ENCODE results near the gene P4HA2. TPM values are rescaled to one million over a fixed set of nuclear protein-coding genes. Genes with fewer than 3 reads are reported as not detected.
A peak's percentile ranks its signal among the peaks of the same experiment; 100 is the strongest.

Gene P4HA2
- total RNA-seq, 4 donors from 2014 or later = 28.8 to 44.7 (median 30.8) TPM

DNA sequence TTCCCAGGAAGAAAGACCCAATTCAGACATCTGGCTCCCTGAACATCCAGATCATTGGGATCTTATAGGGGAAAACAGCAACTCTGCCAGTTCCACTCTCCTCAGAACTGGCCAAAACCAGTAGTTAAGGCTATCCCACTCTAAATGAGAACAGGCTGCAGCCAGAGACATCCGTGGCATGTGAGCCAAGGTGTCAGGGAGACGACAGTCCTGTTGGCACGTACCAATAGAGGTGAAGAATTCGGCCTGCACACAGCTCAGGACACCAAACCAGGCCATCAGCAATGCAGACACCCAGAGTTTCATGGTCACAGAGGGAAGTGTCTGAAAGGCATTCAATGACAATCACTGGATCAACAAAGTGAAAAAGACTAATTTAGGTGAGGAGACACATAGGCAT is 9.3 kb downstream of the P4HA2 start:
- WGBS = 83% methylated on average over 2 of the region's 4 CpGs
- H3K36me3 ChIP-seq = peaks cover 0 to 35% (median 22%) of the 10 kb centered on the region in 4 donors
- intact Hi-C loops (cut with DNase I) = no loop called here
- TF ChIP-seq POLR2AphosphoS5 (IDR thresholded peaks at IDR 0.05) = no peak
- TF ChIP-seq, protein P1, sequence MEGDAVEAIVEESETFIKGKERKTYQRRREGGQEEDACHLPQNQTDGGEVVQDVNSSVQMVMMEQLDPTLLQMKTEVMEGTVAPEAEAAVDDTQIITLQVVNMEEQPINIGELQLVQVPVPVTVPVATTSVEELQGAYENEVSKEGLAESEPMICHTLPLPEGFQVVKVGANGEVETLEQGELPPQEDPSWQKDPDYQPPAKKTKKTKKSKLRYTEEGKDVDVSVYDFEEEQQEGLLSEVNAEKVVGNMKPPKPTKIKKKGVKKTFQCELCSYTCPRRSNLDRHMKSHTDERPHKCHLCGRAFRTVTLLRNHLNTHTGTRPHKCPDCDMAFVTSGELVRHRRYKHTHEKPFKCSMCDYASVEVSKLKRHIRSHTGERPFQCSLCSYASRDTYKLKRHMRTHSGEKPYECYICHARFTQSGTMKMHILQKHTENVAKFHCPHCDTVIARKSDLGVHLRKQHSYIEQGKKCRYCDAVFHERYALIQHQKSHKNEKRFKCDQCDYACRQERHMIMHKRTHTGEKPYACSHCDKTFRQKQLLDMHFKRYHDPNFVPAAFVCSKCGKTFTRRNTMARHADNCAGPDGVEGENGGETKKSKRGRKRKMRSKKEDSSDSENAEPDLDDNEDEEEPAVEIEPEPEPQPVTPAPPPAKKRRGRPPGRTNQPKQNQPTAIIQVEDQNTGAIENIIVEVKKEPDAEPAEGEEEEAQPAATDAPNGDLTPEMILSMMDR (IDR thresholded peaks at IDR 0.05) = no peak
- TF ChIP-seq POLR2A (IDR thresholded peaks at IDR 0.05; ENCODE audit: low read depth) = no peak
- no peak for TF ChIP-seq EP300 (IDR thresholded peaks at IDR 0.05)
- H3K27ac ChIP-seq (replicated peaks in 1 of 4) = peak overlapping the region in 2 of 4 donors; percentile 16 to 91
- H3K9me3 ChIP-seq = no peaks in the 10 kb centered on the region
- peaks cover 67 to 71% (median 70%) of the 10 kb centered on the region in 4 donors for H3K4me1 ChIP-seq
- DNase-seq (ENCODE audit: extremely low spot score) = no peak
- no peaks in the 10 kb centered on the region for H3K27me3 ChIP-seq
- H3K4me3 ChIP-seq = no peak overlapping the region

DNA sequence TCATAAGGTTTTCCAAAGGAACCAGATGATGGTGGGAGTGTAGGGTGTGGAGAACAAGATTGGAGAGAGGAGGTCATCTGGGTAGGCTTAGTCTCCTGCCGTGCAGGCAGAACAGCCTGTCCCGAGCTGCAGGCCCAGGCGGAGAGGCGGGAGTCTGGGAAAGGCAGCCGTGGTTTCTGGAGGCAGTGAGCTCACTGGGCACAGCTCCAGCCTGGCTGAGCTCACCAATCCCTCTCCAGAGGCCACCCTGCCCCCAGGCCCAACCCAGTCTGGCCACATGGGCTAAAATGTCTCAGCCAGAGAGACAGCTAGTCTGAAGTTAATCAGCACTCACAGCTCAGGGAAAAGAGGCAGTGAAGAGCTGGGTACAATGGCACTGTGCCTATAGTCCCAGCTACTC is 12.3 kb downstream of the P4HA2 start:
- no CpG with 5 or more reads among the region's 5 CpGs for WGBS
- Histone ChIP-seq H3K36me3 (peaks cover 0 to 62% (median 51%) of the 10 kb centered on the region in 4 donors), H3K27me3 (no peaks in the 10 kb centered on the region), H3K9me3 (no peaks in the 10 kb centered on the region), H3K4me1 (peaks cover 46 to 58% (median 49%) of the 10 kb centered on the region in 4 donors), H3K27ac (replicated peaks in 1 of 4) (peak overlapping the region; percentile 76 to 86 (median 82)), H3K4me3 (no peak overlapping the region)
- DNase-seq (ENCODE audit: extremely low spot score) = peak; percentile 96
- intact Hi-C loops (cut with DNase I) = no loop called here
- TF ChIP-seq POLR2AphosphoS5 (IDR thresholded peaks at IDR 0.05) (peak; percentile 84 to 92), POLR2A (IDR thresholded peaks at IDR 0.05; ENCODE audit: low read depth) (no peak), EP300 (IDR thresholded peaks at IDR 0.05) (peak; percentile 56)

DNA sequence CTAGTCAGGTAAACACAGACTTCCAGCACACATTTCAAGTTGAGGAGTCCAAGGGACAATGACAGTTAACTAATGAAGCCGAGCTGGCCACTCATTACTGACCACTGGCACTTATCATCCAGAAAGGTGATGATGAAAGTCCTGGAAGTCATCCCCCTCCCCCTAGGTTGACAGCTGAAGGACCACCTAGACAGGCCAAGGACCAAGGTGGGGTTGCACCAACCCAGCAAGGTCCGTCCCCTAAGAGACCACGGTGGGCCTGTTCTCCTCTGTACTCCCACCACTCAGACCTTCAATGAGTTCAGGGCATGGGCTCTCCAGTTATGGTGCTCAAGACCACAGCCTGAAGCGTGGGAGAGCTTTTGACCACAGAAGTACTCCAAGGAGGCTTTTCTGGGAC is 13.2 kb downstream of the P4HA2 start:
- H3K4me3 ChIP-seq = no peak overlapping the region
- DNase-seq (ENCODE audit: extremely low spot score) = no peak
- intact Hi-C loops (cut with DNase I) = no loop called here
- no peak for TF ChIP-seq POLR2AphosphoS5 (IDR thresholded peaks at IDR 0.05)
- no peak for TF ChIP-seq EP300 (IDR thresholded peaks at IDR 0.05)
- no peak for TF ChIP-seq POLR2A (IDR thresholded peaks at IDR 0.05; ENCODE audit: low read depth)
- TF ChIP-seq, protein P1 (IDR thresholded peaks at IDR 0.05) = no peak
- H3K27ac ChIP-seq (replicated peaks in 1 of 4) = peak overlapping the region; percentile 76 to 86 (median 82)
- 90% methylated on average over 2 of the region's 4 CpGs for WGBS
- peaks cover 7 to 71% (median 60%) of the 10 kb centered on the region in 4 donors for H3K36me3 ChIP-seq
- peaks cover 38 to 54% (median 40%) of the 10 kb centered on the region in 4 donors for H3K4me1 ChIP-seq
- H3K9me3 ChIP-seq = no peaks in the 10 kb centered on the region
- H3K27me3 ChIP-seq = no peaks in the 10 kb centered on the region

DNA sequence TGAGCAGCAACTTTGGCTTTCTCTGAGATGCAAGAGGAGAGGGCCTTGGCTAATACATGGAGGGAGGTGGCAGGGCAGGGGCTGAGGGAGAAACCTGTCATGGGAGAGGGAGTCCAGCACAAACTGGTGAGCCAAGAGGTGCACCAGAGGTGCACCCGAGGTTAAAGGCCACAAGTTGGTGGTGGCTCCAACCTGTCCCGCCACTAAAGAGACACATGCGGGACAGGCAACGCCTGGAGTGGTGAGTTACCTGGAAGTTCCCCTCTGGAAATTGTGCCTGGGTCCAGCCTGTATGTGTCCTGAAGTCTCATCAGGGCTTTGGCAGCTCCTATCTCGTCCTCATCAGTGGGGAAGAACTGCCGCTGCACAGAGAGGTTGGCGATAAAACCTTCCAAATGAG is 14.0 kb downstream of the P4HA2 start:
- 90% methylated on average over 7 of the region's 7 CpGs for WGBS

DNA sequence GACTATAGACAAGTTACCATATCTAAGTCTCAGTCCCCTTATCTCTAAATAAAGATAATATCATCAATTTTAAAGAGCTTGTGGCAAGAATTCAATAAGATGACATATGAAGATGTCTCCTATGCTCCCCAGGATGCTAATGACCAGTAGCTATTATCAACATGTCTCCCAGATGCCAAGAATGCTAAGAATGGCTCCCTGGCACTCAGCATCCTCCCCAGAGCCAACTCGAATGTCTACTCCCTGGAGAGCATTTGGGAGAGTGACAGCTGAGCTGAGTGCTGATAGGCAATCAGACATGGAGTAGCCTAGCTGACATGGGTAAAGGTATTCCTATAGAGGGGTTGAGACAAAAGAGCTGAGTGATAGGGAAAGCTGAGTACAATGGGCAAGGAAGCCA is 15.9 kb downstream of the P4HA2 start:
- intact Hi-C loops (cut with DNase I) = no loop called here
- H3K4me3 ChIP-seq = no peak overlapping the region
- H3K36me3 ChIP-seq = peaks cover 15 to 78% (median 71%) of the 10 kb centered on the region in 4 donors
- peaks cover 22 to 39% (median 26%) of the 10 kb centered on the region in 4 donors for H3K4me1 ChIP-seq
- no peaks in the 10 kb centered on the region for H3K27me3 ChIP-seq
- DNase-seq (ENCODE audit: extremely low spot score) = no peak
- no peaks in the 10 kb centered on the region for H3K9me3 ChIP-seq
- TF ChIP-seq POLR2AphosphoS5 (IDR thresholded peaks at IDR 0.05) = no peak
- TF ChIP-seq EP300 (IDR thresholded peaks at IDR 0.05) = no peak
- TF ChIP-seq POLR2A (IDR thresholded peaks at IDR 0.05; ENCODE audit: low read depth) = no peak
- TF ChIP-seq, protein P1 (IDR thresholded peaks at IDR 0.05) = no peak
- 73% methylated on average over 1 of the region's 1 CpG for WGBS
- H3K27ac ChIP-seq (replicated peaks in 1 of 4) = no peak overlapping the region

More for the DNA sequence above, 14.0 kb downstream of the P4HA2 start:
- Histone ChIP-seq H3K4me3 (no peak overlapping the region), H3K27ac (replicated peaks in 1 of 4) (peak overlapping the region in 1 of 4 donors; percentile 84), H3K4me1 (peaks cover 29 to 47% (median 32%) of the 10 kb centered on the region in 4 donors), H3K27me3 (no peaks in the 10 kb centered on the region), H3K36me3 (peaks cover 15 to 79% (median 68%) of the 10 kb centered on the region in 4 donors), H3K9me3 (no peaks in the 10 kb centered on the region)
- intact Hi-C loops (cut with DNase I) = no loop called here
- DNase-seq (ENCODE audit: extremely low spot score) = no peak
- TF ChIP-seq POLR2AphosphoS5 (IDR thresholded peaks at IDR 0.05) (no peak), POLR2A (IDR thresholded peaks at IDR 0.05; ENCODE audit: low read depth) (no peak), EP300 (IDR thresholded peaks at IDR 0.05) (no peak)
- TF ChIP-seq, protein P1 (IDR thresholded peaks at IDR 0.05) = no peak
